GM21576 (cell line): ENCODE data around the gene HS3ST2.
"Not testable (repeated sequence)": the region's sequence is repeated elsewhere in the genome, so short reads cannot be mapped to it uniquely, and the experiment has no call there.

Source experiments
- ATAC-seq: cut with Tn5 transposase; IDR thresholded peaks from one replicate; pipeline ENCODE4 v1.9.1; 2021; ENCODE audit warnings: mild to moderate bottlenecking, moderate library complexity; ENCODE audit not compliant: unreplicated experiment

Gene HS3ST2

GRCh38 chr16:22810226-22810625, 3.7 kb upstream of the HS3ST2 start:
- no peak for ATAC-seq

GRCh38 chr16:22813223-22813947, 577 bp upstream of the HS3ST2 start:
- ATAC-seq, result no peak

- ATAC-seq, result no peak
These were observed 746 bp downstream of the HS3ST2 start for GRCh38 chr16:22814711-22815105.

GRCh38 chr16:22815863-22816262, 1.9 kb downstream of the HS3ST2 start:
- no peak for ATAC-seq

GRCh38 chr16:22816475-22816874, 2.5 kb downstream of the HS3ST2 start:
- no peak for ATAC-seq

- ATAC-seq, result not testable (repeated sequence)
These were observed 4.8 kb downstream of the HS3ST2 start for GRCh38 chr16:22818736-22819135.

- no peak for ATAC-seq
These were observed 24.7 kb downstream of the HS3ST2 start for GRCh38 chr16:22838681-22839080.

GRCh38 chr16:22842031-22842430, 28.1 kb downstream of the HS3ST2 start:
- ATAC-seq, result not testable (repeated sequence)

GRCh38 chr16:22843122-22843521, 29.2 kb downstream of the HS3ST2 start:
- no peak for ATAC-seq

GRCh38 chr16:22843856-22844255, 29.9 kb downstream of the HS3ST2 start:
- no peak for ATAC-seq

GRCh38 chr16:22844416-22844815, 30.5 kb downstream of the HS3ST2 start:
- ATAC-seq, result no peak

- no peak for ATAC-seq
These were observed 33.1 kb downstream of the HS3ST2 start for GRCh38 chr16:22847100-22847499.

- ATAC-seq, result no peak
These were observed 33.7 kb downstream of the HS3ST2 start for GRCh38 chr16:22847690-22848089.

- no peak for ATAC-seq
These were observed 34.5 kb downstream of the HS3ST2 start for GRCh38 chr16:22848451-22848850.

GRCh38 chr16:22849517-22849916, 35.6 kb downstream of the HS3ST2 start:
- no peak for ATAC-seq

GRCh38 chr16:22855231-22855630, 41.3 kb downstream of the HS3ST2 start:
- ATAC-seq, result no peak

GRCh38 chr16:22857296-22858025, 43.5 kb downstream of the HS3ST2 start:
- ATAC-seq, result no peak

- ATAC-seq, result no peak
These were observed 46.0 kb downstream of the HS3ST2 start for GRCh38 chr16:22859925-22860324.

GRCh38 chr16:22861580-22861979, 47.6 kb downstream of the HS3ST2 start:
- no peak for ATAC-seq

GRCh38 chr16:22862046-22862445, 48.1 kb downstream of the HS3ST2 start:
- ATAC-seq, result no peak

GRCh38 chr16:22864375-22864774, 50.4 kb downstream of the HS3ST2 start:
- no peak for ATAC-seq

GRCh38 chr16:22868593-22869224, 54.7 kb downstream of the HS3ST2 start:
- no peak for ATAC-seq
